ENCODE measurements around the gene DHRS12.

DNA sequence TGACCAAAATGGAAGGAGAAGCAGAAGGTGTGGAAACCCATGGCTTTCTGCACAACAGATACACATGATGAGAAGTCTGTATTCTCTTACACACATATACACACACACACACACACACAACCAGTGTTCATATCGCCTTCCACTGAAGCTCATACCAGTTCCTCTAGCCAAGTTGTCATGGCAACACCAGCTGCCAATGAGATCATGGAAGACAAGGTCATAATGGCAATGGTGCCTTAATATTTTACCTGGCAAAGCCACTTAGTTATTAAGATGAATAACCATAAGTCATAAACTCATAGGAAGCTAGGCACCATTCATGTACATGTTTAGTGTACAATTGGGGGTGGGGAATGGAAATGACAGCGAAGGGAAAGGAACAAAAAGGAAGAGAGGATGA is 2.6 kb upstream of the DHRS12 start:
- TF ChIP-seq, protein P1, sequence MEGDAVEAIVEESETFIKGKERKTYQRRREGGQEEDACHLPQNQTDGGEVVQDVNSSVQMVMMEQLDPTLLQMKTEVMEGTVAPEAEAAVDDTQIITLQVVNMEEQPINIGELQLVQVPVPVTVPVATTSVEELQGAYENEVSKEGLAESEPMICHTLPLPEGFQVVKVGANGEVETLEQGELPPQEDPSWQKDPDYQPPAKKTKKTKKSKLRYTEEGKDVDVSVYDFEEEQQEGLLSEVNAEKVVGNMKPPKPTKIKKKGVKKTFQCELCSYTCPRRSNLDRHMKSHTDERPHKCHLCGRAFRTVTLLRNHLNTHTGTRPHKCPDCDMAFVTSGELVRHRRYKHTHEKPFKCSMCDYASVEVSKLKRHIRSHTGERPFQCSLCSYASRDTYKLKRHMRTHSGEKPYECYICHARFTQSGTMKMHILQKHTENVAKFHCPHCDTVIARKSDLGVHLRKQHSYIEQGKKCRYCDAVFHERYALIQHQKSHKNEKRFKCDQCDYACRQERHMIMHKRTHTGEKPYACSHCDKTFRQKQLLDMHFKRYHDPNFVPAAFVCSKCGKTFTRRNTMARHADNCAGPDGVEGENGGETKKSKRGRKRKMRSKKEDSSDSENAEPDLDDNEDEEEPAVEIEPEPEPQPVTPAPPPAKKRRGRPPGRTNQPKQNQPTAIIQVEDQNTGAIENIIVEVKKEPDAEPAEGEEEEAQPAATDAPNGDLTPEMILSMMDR (IDR thresholded peaks at IDR 0.05) = no peak
- TF ChIP-seq EP300 (IDR thresholded peaks at IDR 0.05) = no peak
- no peak for TF ChIP-seq POLR2AphosphoS5 (IDR thresholded peaks at IDR 0.05)
